ENCODE data around the gene STT3A.

Gene STT3A

GRCh38 chr11:125586623-125587022 lies 6.0 kb upstream of the STT3A start:
- FAIRE-seq: no peak

GRCh38 chr11:125587480-125587879 lies 5.2 kb upstream of the STT3A start:
- no peak for FAIRE-seq
- DNase-seq (ENCODE audit: insufficient read length, low spot score): no peak

More at GRCh38 chr11:125586623-125587022, 6.0 kb upstream of the STT3A start:
- DNase-seq (ENCODE audit: insufficient read length, low spot score): no peak

GRCh38 chr11:125588505-125588904 lies 4.1 kb upstream of the STT3A start:
- FAIRE-seq: no peak
- DNase-seq (ENCODE audit: insufficient read length, low spot score): no peak

- no peak for DNase-seq (ENCODE audit: insufficient read length, low spot score)
These were observed 875 bp upstream of the STT3A start for GRCh38 chr11:125591649-125592304.

GRCh38 chr11:125593114-125593820 lies 615 bp downstream of the STT3A start:
- peak; percentile 27 for DNase-seq (ENCODE audit: insufficient read length, low spot score)
- FAIRE-seq: no peak

More at GRCh38 chr11:125591649-125592304, 875 bp upstream of the STT3A start:
- FAIRE-seq: no peak

GRCh38 chr11:125594958-125595357 lies 2.3 kb downstream of the STT3A start:
- DNase-seq (ENCODE audit: insufficient read length, low spot score): no peak
- FAIRE-seq: no peak

- no peak for DNase-seq (ENCODE audit: insufficient read length, low spot score)
- FAIRE-seq: no peak
These were observed 8.0 kb downstream of the STT3A start for GRCh38 chr11:125600663-125601062.

GRCh38 chr11:125603207-125603606 lies 10.6 kb downstream of the STT3A start:
- no peak for FAIRE-seq

GRCh38 chr11:125605417-125605816 lies 12.8 kb downstream of the STT3A start:
- FAIRE-seq (no peak), DNase-seq (ENCODE audit: insufficient read length, low spot score) (no peak)

More at GRCh38 chr11:125603207-125603606, 10.6 kb downstream of the STT3A start:
- DNase-seq (ENCODE audit: insufficient read length, low spot score): no peak

- DNase-seq (ENCODE audit: insufficient read length, low spot score) (no peak), FAIRE-seq (no peak)
These were observed 16.9 kb downstream of the STT3A start for GRCh38 chr11:125609545-125609944.

- no peak for FAIRE-seq
These were observed 25.7 kb downstream of the STT3A start for GRCh38 chr11:125618383-125618782.

GRCh38 chr11:125621995-125622394 lies 29.3 kb downstream of the STT3A start:
- FAIRE-seq (no peak), DNase-seq (ENCODE audit: insufficient read length, low spot score) (peak; percentile 18)

More at GRCh38 chr11:125618383-125618782, 25.7 kb downstream of the STT3A start:
- DNase-seq (ENCODE audit: insufficient read length, low spot score): no peak

- no peak for FAIRE-seq
- DNase-seq (ENCODE audit: insufficient read length, low spot score): no peak
These were observed 30.4 kb downstream of the STT3A start for GRCh38 chr11:125623064-125623463.

GRCh38 chr11:125624756-125625213 lies 32.1 kb downstream of the STT3A start, which contains the start of gene CHEK1:
Gene CHEK1 (plus strand): TSS chr11:125625163. CDS start chr11:125626769, 1,606 bp downstream.
- FAIRE-seq (no peak), DNase-seq (ENCODE audit: insufficient read length, low spot score) (no peak)

GRCh38 chr11:125625225-125625629 lies 32.6 kb downstream of the STT3A start:
- no peak for DNase-seq (ENCODE audit: insufficient read length, low spot score)
- FAIRE-seq: no peak

GRCh38 chr11:125625630-125626287 lies 33.1 kb downstream of the STT3A start:
- peak; percentile 36 for FAIRE-seq
- DNase-seq (ENCODE audit: insufficient read length, low spot score): peak; percentile 48

- DNase-seq (ENCODE audit: insufficient read length, low spot score): peak; percentile 66
- no peak for FAIRE-seq
These were observed 33.8 kb downstream of the STT3A start for GRCh38 chr11:125626288-125626950.

GRCh38 chr11:125627236-125627910 lies 34.7 kb downstream of the STT3A start:
- DNase-seq (ENCODE audit: insufficient read length, low spot score) (no peak), FAIRE-seq (no peak)

- no peak for DNase-seq (ENCODE audit: insufficient read length, low spot score)
- FAIRE-seq: no peak
These were observed 45.2 kb downstream of the STT3A start for GRCh38 chr11:125637840-125638239.

- FAIRE-seq (no peak), DNase-seq (ENCODE audit: insufficient read length, low spot score) (no peak)
These were observed 45.7 kb downstream of the STT3A start for GRCh38 chr11:125638315-125638714.

Measured in HTR-8/SVneo (cell line).